ENCODE data around the gene CPEB4. TPM values are rescaled to one million over a fixed set of nuclear protein-coding genes. Genes with fewer than 3 reads are reported as not detected.

Gene CPEB4
- total RNA-seq, 1 experiment from 2014 or later = 11.1 TPM

DNA sequence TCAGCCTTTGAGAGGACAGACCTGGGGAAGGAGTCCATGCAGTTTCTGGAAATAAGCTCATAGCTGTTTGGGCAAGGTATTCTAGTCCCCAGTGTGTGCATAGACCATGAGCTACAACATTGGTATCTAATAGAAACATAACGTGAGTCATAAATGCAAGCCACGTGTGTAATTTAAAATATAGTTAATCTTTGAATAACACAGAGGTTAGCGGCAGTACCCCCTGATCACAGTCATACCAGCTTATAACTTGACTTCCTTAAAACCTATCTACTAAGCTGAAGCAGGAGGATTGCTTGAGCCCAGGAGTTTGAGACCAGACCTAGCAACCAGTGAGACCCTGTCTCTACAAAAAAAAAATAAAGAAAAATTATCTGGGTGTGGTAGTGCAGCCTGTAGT is 46.4 kb upstream of the CPEB4 start:
- Histone ChIP-seq H3K27me3 (ENCODE audit: insufficient read depth, low read length) (no peaks in the 10 kb centered on the region), H3K9me3 (ENCODE audit: control insufficient read depth in 1 of 2, insufficient read depth in 1 of 2, low read depth in 1 of 2, low read length in 2 of 2) (no peaks in the 10 kb centered on the region), H3K4me2 (ENCODE audit: low read length) (no peak overlapping the region), H3K4me1 (ENCODE audit: control insufficient read depth in 1 of 2, insufficient read depth in 2 of 2, low read length in 2 of 2) (no peaks in the 10 kb centered on the region), H3K9ac (ENCODE audit: low read length) (no peak overlapping the region), H3K79me2 (ENCODE audit: insufficient read depth, low read length) (no peaks in the 10 kb centered on the region), H3K4me3 (replicated peaks in 1 of 2; ENCODE audit: low read depth in 1 of 2, low read length in 2 of 2) (no peak overlapping the region), H3K9me2 (ENCODE audit: insufficient read depth) (0 out of 2 replicates have a peak, but pooled peaks cover 3% of the 10 kb centered on the region), H2AFZ (ENCODE audit: low read depth, low read length, poor library complexity, severe bottlenecking) (no peak overlapping the region), H3K36me3 (ENCODE audit: control insufficient read depth in 1 of 2, insufficient read depth in 2 of 2, low read length in 2 of 2) (no peaks in the 10 kb centered on the region), H3K27ac (ENCODE audit: low read depth, low read length) (no peak overlapping the region), H4K20me1 (ENCODE audit: insufficient read depth) (no peaks in the 10 kb centered on the region)
- RAD21 ChIA-PET (ENCODE audit: low non-redundant PET in 1 of 2, low total read pairs in 2 of 2, uncharacterized antibody in 2 of 2, unreplicated experiment in 2 of 2) = no interaction called here
- intact Hi-C loops (cut with micrococcal nuclease) = no loop called here
- POLR2A ChIA-PET = no interaction called here
- no peak for ATAC-seq
- CTCF ChIA-PET = no interaction called here
- DNase-seq (ENCODE audit: low read depth, low spot score) = no peak
- TF ChIP-seq, protein P1, sequence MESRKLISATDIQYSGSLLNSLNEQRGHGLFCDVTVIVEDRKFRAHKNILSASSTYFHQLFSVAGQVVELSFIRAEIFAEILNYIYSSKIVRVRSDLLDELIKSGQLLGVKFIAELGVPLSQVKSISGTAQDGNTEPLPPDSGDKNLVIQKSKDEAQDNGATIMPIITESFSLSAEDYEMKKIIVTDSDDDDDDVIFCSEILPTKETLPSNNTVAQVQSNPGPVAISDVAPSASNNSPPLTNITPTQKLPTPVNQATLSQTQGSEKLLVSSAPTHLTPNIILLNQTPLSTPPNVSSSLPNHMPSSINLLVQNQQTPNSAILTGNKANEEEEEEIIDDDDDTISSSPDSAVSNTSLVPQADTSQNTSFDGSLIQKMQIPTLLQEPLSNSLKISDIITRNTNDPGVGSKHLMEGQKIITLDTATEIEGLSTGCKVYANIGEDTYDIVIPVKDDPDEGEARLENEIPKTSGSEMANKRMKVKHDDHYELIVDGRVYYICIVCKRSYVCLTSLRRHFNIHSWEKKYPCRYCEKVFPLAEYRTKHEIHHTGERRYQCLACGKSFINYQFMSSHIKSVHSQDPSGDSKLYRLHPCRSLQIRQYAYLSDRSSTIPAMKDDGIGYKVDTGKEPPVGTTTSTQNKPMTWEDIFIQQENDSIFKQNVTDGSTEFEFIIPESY (IDR thresholded peaks at IDR 0.05; ENCODE audit: extremely low read depth, insufficient replicate concordance, low read length) = no peak
- TF ChIP-seq FOSL1 (IDR thresholded peaks at IDR 0.05; ENCODE audit: low read depth) (no peak), CEBPB (IDR thresholded peaks at IDR 0.05; ENCODE audit: low read depth) (no peak), POLR2A (IDR thresholded peaks at IDR 0.05; ENCODE audit: borderline replicate concordance, extremely low read depth, insufficient read depth, insufficient read length) (no peak), EZH2phosphoT487 (IDR thresholded peaks at IDR 0.05; ENCODE audit: borderline replicate concordance) (no peak), TCF7L2 (IDR thresholded peaks at IDR 0.05; ENCODE audit: borderline replicate concordance, extremely low read depth, insufficient read depth, insufficient read length) (no peak), ZNF274 (IDR thresholded peaks at IDR 0.05; ENCODE audit: low read depth, low read length) (no peak), EGR1 (IDR thresholded peaks at IDR 0.05; ENCODE audit: low read depth) (no peak), MAX (IDR thresholded peaks at IDR 0.05) (no peak), POLR2AphosphoS5 (IDR thresholded peaks at IDR 0.05; ENCODE audit: low read depth, low read length) (no peak), JUND (IDR thresholded peaks at IDR 0.05) (no peak), ATF3 (IDR thresholded peaks at IDR 0.05) (no peak), SIN3A (IDR thresholded peaks at IDR 0.05; ENCODE audit: low read depth) (no peak), ZFX (IDR thresholded peaks at IDR 0.05) (no peak), SRF (IDR thresholded peaks at IDR 0.05; ENCODE audit: low read depth) (no peak), SP1 (IDR thresholded peaks at IDR 0.05; ENCODE audit: low read depth) (no peak), YY1 (IDR thresholded peaks at IDR 0.05; ENCODE audit: extremely low read depth, insufficient replicate concordance, low read depth, low read length) (no peak), EZH2 (IDR thresholded peaks at IDR 0.05) (no peak)
- no TSS peak for BruUV-seq (replicated peaks)
